ENCODE results near the gene KCTD10.

KCTD10 gene

GRCh38 chr12:109473006-109473405 lies 4.1 kb downstream of the KCTD10 start:
- no peak for DNase-seq
- no peaks in the 10 kb centered on the region for H3K9me3 ChIP-seq
- H3K27ac ChIP-seq, result peak overlapping the region; percentile 25 to 96
- no peak overlapping the region for H3K4me3 ChIP-seq
- intact Hi-C loops (cut with DNase I; ENCODE audit: low total_unique reads), result no loop called here
- peaks cover 0 to 82% (median 71%) of the 10 kb centered on the region in 4 donors for H3K4me1 ChIP-seq
- peaks cover 13 to 29% (median 15%) of the 10 kb centered on the region in 3 donors for H3K36me3 ChIP-seq
- no peak for TF ChIP-seq CTCF (IDR thresholded peaks at IDR 0.05)
- no peaks in the 10 kb centered on the region for H3K27me3 ChIP-seq

- H3K4me1 ChIP-seq, result peaks cover 0 to 100% (median 86%) of the 10 kb centered on the region in 4 donors
- H3K36me3 ChIP-seq, result peaks cover 18 to 49% (median 33%) of the 10 kb centered on the region in 3 donors
- no peaks in the 10 kb centered on the region for H3K27me3 ChIP-seq
- no peaks in the 10 kb centered on the region for H3K9me3 ChIP-seq
- DNase-seq, result no peak
- peak overlapping the region; percentile 10 to 95 for H3K27ac ChIP-seq
- TF ChIP-seq CTCF (IDR thresholded peaks at IDR 0.05), result no peak
- intact Hi-C loops (cut with DNase I; ENCODE audit: low total_unique reads), result no loop called here
- H3K4me3 ChIP-seq, result no peak overlapping the region
Observed at GRCh38 chr12:109469517-109469916, 7.6 kb downstream of the KCTD10 start.

- intact Hi-C loops (cut with DNase I; ENCODE audit: low total_unique reads), result no loop called here
- TF ChIP-seq CTCF (IDR thresholded peaks at IDR 0.05), result no peak
- Histone ChIP-seq H3K27ac (peak overlapping the region; percentile 84 to 95), H3K36me3 (peaks cover 18 to 49% (median 33%) of the 10 kb centered on the region in 3 donors), H3K9me3 (no peaks in the 10 kb centered on the region), H3K4me1 (peaks cover 0 to 100% (median 88%) of the 10 kb centered on the region in 4 donors), H3K27me3 (no peaks in the 10 kb centered on the region), H3K4me3 (no peak overlapping the region)
- DNase-seq, result no peak
Observed at GRCh38 chr12:109467978-109468676, 9.0 kb downstream of the KCTD10 start.

- Histone ChIP-seq H3K9me3 (no peaks in the 10 kb centered on the region), H3K27ac (peak overlapping the region; percentile 84 to 95), H3K27me3 (no peaks in the 10 kb centered on the region), H3K4me3 (no peak overlapping the region), H3K4me1 (peaks cover 0 to 100% (median 90%) of the 10 kb centered on the region in 4 donors), H3K36me3 (peaks cover 18 to 49% (median 33%) of the 10 kb centered on the region in 3 donors)
- DNase-seq, result no peak
- intact Hi-C loops (cut with DNase I; ENCODE audit: low total_unique reads), result no loop called here
- no peak for TF ChIP-seq CTCF (IDR thresholded peaks at IDR 0.05)
Observed at GRCh38 chr12:109466821-109467220, 10.3 kb downstream of the KCTD10 start.

- no peaks in the 10 kb centered on the region for H3K27me3 ChIP-seq
- no peaks in the 10 kb centered on the region for H3K9me3 ChIP-seq
- no peak for TF ChIP-seq CTCF (IDR thresholded peaks at IDR 0.05)
- intact Hi-C loops (cut with DNase I; ENCODE audit: low total_unique reads), result no loop called here
- H3K36me3 ChIP-seq, result peaks cover 18 to 49% (median 33%) of the 10 kb centered on the region in 3 donors
- H3K4me3 ChIP-seq, result no peak overlapping the region
- peak overlapping the region; percentile 84 to 95 for H3K27ac ChIP-seq
- no peak for DNase-seq
- H3K4me1 ChIP-seq, result peaks cover 2 to 100% (median 90%) of the 10 kb centered on the region in 4 donors
Observed at GRCh38 chr12:109466305-109466704, 10.8 kb downstream of the KCTD10 start.

All from tibial artery (tissue), 4 donors.